GM18505 (cell line): ENCODE results near the gene SRP54.
A peak's percentile ranks its signal among the peaks of the same experiment; 100 is the strongest.
"Not testable (repeated sequence)": the region's sequence is repeated elsewhere in the genome, so short reads cannot be mapped to it uniquely, and the experiment has no call there.

Experiments
- ATAC-seq: cut with Tn5 transposase; IDR thresholded peaks from one replicate; pipeline ENCODE4 v1.9.1; 2021; ENCODE audit not compliant: unreplicated experiment
- POLR2A ChIP-seq: IDR thresholded peaks from 4 replicates; pipeline ENCODE4 v1.6.1; 2011; ENCODE audit warnings: borderline replicate concordance; ENCODE audit not compliant: insufficient read depth, insufficient read length; ENCODE audit errors: extremely low read depth

SRP54 gene

DNA sequence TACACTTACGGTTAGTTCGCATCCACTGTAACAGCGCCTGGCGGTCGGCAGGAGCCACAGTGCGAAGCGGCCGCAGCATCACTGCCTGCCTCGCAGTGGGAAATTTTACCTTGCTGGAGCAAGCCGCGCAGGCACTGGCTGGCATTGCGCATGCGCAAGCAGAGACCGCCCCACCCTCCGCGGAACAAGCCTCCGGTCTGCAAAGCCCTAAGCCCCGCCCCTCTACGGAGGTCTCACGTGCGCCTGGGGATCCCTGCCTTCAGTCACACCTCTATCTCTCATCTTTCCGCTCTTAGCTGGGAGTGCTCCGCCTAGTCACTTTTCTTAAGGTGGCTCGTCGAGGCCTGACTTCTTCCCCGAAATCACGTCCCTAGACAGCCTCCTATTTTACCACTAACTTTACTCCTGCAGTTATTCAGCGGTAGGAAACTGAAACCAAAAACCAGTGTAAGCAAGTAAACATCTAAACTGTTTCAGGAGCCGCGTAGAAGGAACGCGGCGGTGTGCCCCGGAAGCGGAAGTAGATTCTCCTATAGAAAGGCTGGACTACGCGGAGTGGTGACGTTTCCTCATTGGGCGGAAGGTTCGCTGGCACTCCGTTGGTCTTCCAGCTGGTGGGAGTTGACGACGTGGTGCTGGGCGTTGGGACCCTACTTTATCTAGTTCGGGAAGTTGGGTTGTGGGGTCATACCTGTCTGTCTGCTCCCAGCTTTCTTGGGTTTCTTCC is at the start of gene SRP54:
SRP54 (plus strand) TSS at position 572 of the 727 bp plus-strand sequence. CDS start 13,718 bp downstream, outside the sequence.
- peak; percentile 76 for ATAC-seq
- TF ChIP-seq POLR2A = peak; percentile 96

DNA sequence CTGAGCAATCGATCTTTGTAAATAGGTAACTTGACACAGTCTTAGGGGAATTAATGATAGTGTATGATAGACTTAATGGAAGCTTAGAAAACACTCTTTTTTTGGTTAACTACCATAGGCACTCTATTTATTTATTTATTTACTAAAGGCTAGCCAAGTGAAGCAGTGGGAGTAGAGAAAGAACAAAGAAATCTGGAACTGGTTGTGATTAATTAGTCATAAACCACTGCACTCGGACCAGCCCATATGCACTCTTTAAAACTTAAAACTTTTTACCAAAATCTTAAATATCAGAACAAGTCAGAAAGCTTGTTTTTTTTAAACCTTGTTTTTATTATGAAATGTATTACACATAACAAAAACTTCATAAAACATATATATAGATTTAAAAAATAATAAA is 49.5 kb upstream of the SRP54 start:
- no peak for ATAC-seq
- TF ChIP-seq POLR2A = no peak

DNA sequence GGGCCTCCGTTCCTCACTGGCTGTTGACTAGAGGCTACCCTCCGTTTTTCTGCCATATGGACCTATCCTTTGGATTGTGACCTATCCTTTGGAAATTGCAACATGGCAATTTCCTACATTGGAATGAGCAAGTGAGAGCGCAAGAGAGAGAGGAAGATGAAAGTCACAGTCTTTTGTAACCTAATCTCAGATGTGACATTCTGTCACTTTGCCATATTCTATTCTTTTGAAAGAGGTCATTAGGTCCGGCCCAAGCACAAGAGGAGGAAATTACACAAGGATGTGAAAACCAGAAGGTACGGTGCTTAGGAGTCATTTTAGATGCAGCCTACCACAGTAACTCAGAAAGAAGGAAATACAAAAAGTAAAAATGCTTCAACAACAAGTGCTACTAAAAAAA is 47.3 kb upstream of the SRP54 start:
- no peak for ATAC-seq
- TF ChIP-seq POLR2A = no peak

DNA sequence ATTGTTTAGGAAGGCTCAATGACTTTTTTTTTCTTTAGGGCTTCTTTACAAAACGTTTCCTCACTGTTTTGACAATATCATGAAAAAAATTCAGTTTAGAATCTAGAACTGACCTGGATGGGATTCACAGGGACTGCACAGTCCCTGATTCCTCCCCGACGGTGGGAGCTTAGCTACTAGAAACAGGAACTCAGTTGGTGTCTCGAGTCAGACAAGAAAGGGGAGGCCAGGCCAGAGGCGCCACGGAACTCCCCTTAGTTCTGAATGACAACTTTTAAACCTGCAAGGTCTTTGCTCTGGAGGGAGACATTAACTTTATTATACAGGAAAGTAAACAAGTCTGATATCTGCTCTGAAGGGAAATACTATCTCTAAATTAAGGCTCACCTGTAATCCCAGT is 45.4 kb upstream of the SRP54 start:
- ATAC-seq = no peak
- no peak for TF ChIP-seq POLR2A

DNA sequence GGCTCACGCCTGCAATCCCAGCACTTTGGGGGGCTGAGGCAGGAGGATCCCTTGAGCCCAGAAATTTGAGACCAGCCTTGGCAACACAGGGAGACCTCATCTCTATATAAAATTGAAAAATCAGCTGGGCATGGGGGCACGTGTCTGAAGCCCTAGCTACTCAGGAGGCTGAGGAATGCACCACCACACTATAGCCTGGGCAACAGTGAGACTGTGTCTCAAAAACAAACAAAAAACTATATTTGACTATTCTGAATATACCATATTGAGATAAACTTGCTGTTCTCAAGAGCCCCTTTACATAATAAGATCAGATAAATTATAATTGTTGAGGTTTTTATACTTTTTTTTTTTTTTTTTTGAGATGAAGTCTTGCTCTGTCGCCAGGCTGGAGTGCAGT is 44.9 kb upstream of the SRP54 start:
- ATAC-seq = no peak
- no peak for TF ChIP-seq POLR2A

DNA sequence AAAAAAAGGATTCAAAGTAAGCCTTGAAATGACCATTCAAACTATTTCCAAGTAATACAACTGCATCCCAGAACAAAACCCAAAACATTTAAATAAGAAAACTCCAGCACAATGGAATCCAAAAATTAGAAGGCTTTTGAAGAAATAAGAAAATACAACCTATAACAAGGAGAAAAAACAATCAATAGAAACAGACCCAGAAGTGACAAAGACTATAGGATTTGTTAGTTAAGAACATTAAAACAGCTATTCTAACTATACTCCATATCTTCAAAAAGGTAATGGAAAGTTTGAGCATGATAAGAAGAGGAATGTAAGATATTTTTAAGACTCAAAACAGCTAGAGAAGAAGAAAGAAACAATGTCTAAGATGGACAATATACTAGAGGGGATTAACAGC is 39.3 kb upstream of the SRP54 start:
- no peak for ATAC-seq
- TF ChIP-seq POLR2A = no peak

DNA sequence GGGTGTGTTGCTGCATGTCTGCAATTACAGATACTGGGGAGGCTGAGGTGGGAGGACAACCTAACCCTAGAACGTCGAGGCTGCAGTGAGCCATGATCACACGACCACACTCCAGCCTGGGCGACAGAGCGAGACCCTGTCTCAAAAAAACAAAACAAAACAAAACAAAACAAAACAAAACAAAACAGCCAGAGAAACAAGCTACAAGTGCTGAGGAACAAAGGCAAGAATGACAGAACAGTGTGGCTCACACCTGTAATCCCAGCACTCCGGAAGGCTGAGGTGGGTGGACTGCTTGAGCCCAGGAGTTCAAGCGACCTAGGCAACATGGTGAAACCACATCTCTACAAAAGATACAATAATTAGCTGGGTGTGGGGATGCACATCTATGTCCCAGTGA is 38.0 kb upstream of the SRP54 start:
- no peak for TF ChIP-seq POLR2A
- ATAC-seq = no peak

DNA sequence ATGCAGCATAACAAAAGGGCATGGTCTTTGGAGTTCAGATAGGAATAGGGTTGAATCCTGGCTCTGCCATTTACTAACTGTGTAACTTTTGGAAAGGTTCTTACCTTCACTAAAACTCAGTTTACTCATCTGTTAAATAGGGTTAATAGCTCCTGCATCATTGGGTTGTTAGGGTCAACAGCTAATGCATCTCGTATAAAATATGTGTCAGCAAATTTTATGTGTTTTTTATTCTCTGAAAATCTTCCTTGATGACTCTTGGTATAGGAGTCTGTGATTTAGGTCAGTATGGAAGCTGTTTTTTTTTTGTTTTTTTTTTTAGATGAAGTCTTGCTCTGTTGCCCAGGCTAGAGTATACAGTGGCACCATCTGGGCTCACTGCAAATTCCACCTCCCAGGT is 36.1 kb upstream of the SRP54 start:
- no peak for TF ChIP-seq POLR2A
- no peak for ATAC-seq

DNA sequence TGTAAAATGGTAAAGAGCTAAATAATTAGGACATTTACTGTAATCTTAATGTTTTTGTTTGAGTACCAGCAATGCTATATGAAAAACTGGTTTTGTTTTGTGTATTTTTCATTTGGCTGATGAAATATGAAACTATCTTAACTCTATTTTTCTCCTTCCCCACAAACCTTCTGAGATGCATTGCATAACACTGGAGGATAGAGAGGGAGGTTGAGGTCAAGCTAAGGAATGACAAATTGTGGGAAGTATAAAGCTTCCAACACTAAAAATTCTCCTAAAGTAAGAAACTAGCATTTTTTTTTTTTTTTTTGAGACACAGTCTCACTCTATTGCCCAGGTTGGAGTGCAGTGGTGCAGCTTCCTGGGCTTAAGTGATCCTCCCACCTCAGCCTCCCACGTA is 31.5 kb upstream of the SRP54 start:
- no peak for ATAC-seq
- TF ChIP-seq POLR2A = no peak

DNA sequence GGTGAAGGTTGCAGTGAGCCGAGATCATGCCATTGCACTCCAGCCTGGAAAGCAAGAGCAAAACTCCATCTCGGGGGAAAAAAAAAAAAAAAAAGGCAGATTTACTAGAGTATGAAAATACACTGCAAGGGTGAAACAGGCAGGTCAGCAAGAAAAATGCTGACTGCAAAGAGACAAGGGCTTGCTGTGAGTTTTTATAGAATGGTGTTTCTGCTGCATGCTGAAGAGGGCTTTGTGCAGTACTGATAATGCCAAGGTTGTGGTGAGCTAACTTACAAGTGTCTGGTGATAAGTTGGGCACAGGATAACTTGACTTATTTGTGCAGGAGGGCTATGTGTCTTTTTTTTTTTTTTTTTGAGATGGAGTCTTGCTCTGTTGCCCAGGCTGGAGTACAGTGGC is 25.9 kb upstream of the SRP54 start:
- ATAC-seq = no peak
- no peak for TF ChIP-seq POLR2A

DNA sequence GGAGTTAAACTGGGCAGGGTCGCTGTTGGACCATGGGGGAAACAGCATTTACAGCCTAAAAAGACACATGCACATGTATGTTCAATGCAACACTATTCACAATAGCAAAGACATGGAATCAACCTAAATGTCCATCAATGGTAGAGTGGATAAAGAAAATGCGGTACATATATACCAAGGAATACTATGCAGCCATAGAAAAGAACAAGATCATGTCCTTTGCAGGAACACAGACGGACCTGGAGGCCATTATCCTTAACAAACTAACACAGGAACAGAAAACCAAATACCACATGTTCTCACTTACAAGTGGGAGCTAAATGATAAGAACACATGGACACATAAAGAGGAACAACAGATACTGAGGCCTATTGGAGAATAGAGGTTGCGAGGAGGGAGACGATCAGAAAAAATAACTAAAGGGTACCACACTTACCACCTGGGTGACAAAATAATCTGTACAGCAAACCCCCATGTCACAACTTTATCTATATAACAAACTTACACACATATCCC is 25.0 kb upstream of the SRP54 start:
- TF ChIP-seq POLR2A = no peak
- ATAC-seq = no peak

DNA sequence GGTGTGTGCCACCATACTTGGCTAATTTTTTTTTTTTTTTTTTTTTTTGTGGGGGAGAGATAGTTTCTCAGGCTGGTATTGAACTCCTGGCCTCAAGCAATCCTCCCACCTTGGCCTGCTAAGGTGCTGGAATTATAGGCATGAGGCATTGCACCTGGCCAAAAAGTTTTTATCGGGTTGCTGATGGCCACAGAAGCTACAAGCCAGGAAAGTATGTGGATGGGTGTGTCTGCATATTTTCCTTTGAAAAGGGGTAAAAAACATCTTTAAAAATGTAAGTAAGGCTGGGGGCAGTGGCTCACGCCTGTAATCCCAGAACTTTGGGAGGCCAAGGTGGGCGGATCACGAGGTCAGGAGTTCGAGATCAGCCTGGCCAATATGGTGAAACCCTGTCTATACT is 20.7 kb upstream of the SRP54 start:
- not testable (repeated sequence) for ATAC-seq

DNA sequence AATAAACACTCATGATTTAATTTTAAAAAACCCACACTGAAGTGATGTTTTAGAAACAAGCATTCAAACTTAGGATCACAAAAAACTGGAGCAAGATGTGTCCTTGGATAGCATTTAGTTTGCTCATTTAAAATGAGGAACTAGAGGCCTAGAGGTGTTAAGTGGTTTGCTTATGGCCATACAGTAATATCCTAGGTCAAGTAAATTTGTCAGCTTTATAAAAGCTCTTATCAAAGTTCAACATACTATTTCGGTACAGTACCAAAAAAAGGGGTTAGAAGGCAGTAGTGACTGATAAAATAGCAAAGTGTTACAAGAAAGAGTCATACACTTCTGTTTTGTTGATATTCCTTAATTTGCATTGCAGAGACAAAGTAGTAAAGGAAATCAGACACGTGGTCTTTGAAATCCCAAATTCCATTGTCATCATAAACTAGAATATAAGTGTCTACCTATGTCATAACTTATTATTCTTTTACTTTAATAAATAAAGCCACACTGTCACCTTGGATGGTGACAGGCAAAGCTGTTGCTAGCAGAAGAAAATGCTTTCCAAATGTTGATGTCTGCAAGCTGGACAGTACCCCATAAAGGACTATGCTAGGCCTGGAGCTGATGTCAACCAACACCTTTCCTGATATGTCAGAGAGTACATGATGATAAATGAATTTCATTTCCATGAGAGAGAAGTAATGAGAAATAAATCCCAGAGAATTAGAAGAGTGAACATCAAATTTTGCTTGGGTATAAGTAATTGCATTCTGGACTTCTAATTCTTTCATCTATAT is 17.6 kb upstream of the SRP54 start:
- no peak for TF ChIP-seq POLR2A
- no peak for ATAC-seq

DNA sequence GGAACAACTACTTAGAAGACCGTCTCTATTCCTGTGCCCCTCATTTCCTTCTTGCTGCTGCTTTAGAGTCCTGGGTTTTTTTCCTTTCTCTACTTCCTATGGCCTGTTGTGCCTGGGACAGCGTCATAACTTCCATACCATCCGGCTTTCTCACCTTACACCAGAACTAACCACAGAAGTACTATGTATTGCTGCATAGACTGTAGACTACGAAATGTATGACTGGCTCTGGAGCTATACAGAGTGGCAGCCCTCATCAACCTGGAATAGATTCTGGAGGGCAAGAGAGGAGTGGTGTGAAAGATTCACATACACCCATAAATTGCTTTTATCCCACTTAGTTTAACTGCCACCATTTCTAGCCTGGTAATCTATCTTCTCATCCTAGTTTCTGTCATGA is 16.9 kb upstream of the SRP54 start:
- no peak for TF ChIP-seq POLR2A
- no peak for ATAC-seq
